PC-3 (cell line): ENCODE results near the gene KCNK5.

ENCODE experiments used
- CTCF ChIP-seq: fragments of 300-600 bp; sonication (generic); conservative IDR thresholded peaks from 2 replicates; pipeline ENCODE4 v1.5.1; 2017; ENCODE audit warnings: antibody characterized with exemption, low read depth, mild to moderate bottlenecking, low read length
- EZH2 ChIP-seq: fragments of 300-600 bp; sonication (generic); IDR thresholded peaks from one replicate; pipeline ENCODE4 v1.6.1; 2017; ENCODE audit warnings: antibody characterized with exemption, mild to moderate bottlenecking, low read length; ENCODE audit not compliant: unreplicated experiment
- EZH2phosphoT487 ChIP-seq: fragments of 300-600 bp; sonication (generic); IDR thresholded peaks from 2 replicates; pipeline ENCODE4 v1.6.1; 2018; ENCODE audit warnings: mild to moderate bottlenecking, antibody characterized with exemption, low read length, borderline replicate concordance

GRCh38 chr6:39188098-39188450, 41.2 kb downstream of the KCNK5 start:
- TF ChIP-seq CTCF (no peak), EZH2phosphoT487 (no peak), EZH2 (no peak)
